HUES6 (cell line): Measurements from ENCODE around the gene GALNT1.
A peak's percentile ranks its signal among the peaks of the same experiment; 100 is the strongest.

Experiments used
- H3K27ac ChIP-seq: 2 replicates; pipeline ENCODE4 v1.7.0; 2013; ENCODE audit warnings: low read depth, mild to moderate bottlenecking, low read length, inconsistent platforms
- H3K27me3 ChIP-seq: 2 replicates; pipeline ENCODE4 v1.6.1; 2013; ENCODE audit warnings: low read length; ENCODE audit not compliant: control insufficient read depth, insufficient read depth
- H3K36me3 ChIP-seq: 2 replicates; pipeline ENCODE4 v1.6.1; 2013; ENCODE audit warnings: low read length; ENCODE audit not compliant: control insufficient read depth, insufficient read depth
- H3K4me1 ChIP-seq: 2 replicates; pipeline ENCODE4 v1.6.1; 2013; ENCODE audit warnings: low read length; ENCODE audit not compliant: control insufficient read depth, insufficient read depth
- H3K4me3 ChIP-seq: 2 replicates; pipeline ENCODE4 v1.5.1; 2013; ENCODE audit warnings: low read depth, low read length
- H3K9ac ChIP-seq: one replicate; pipeline ENCODE4 v1.6.1; 2013; ENCODE audit warnings: mild to moderate bottlenecking, low read length
- H3K9me3 ChIP-seq: 2 replicates; pipeline ENCODE4 v1.6.1; 2013; ENCODE audit warnings: low read depth, low read length; ENCODE audit not compliant: control insufficient read depth, insufficient read depth

GALNT1 gene

DNA sequence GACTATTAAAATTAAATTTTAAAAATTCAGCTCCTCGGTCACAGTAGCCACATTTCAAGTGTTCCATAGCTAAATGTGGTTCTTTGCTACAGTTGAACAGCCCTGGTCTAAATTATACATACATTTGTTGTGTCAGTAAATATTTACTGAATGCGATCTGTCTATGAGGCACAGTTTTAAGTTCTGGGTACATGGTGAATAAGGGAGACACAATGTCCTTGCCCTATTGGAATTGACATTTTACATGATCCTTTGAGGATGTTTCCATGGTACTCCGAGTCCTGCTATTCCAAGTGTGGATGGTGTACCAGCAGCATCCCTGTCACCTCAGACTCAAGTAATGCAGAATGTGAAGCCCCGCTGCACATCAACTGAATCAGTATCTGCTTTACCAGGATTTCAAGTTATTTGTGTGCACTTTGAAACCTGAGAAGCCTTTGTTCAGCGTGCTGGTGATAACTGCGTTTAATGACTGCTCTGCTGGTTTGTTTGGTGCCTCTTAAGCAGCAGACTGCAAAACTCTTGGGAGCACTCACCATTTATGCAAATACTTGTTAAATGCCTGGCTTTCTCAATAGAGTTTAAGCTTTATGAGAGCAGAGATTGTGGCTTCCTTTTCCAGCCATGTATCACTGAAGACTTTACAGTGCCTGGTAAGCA, 1.5 kb downstream of the GALNT1 start:
- Histone ChIP-seq H3K36me3 (peaks cover 12% of the 10 kb centered on the region; the same call in 1 of the 2 replicates), H3K9me3 (peaks cover 34% of the 10 kb centered on the region), H3K27me3 (peaks cover 4% of the 10 kb centered on the region; the same call in 1 of the 2 replicates), H3K27ac (no peak overlapping the region), H3K4me3 (peak overlapping the region; percentile 89), H3K9ac (no peak overlapping the region), H3K4me1 (peaks cover 14% of the 10 kb centered on the region)

GRCh38 chr18:35584735-35585134, 3.2 kb downstream of the GALNT1 start:
- peaks cover 38% of the 10 kb centered on the region for H3K9me3 ChIP-seq
- no peak overlapping the region for H3K27ac ChIP-seq
- peaks cover 12% of the 10 kb centered on the region; the same call in 1 of the 2 replicates for H3K36me3 ChIP-seq

GRCh38 chr18:35585608-35586007, 4.1 kb downstream of the GALNT1 start:
- H3K27me3 ChIP-seq = no peaks in the 10 kb centered on the region
- H3K36me3 ChIP-seq = peaks cover 12% of the 10 kb centered on the region; the same call in 1 of the 2 replicates
- H3K9me3 ChIP-seq = peaks cover 38% of the 10 kb centered on the region
- H3K9ac ChIP-seq = no peak overlapping the region
- no peak overlapping the region for H3K4me3 ChIP-seq
- H3K27ac ChIP-seq = no peak overlapping the region
- peaks cover 19% of the 10 kb centered on the region for H3K4me1 ChIP-seq

More at GRCh38 chr18:35584735-35585134, 3.2 kb downstream of the GALNT1 start:
- Histone ChIP-seq H3K27me3 (peaks cover 4% of the 10 kb centered on the region; the same call in 1 of the 2 replicates), H3K4me1 (peaks cover 19% of the 10 kb centered on the region), H3K9ac (no peak overlapping the region), H3K4me3 (no peak overlapping the region)

GRCh38 chr18:35588122-35588521, 6.6 kb downstream of the GALNT1 start:
- H3K27me3 ChIP-seq = no peaks in the 10 kb centered on the region
- peaks cover 23% of the 10 kb centered on the region for H3K4me1 ChIP-seq
- H3K9me3 ChIP-seq = peaks cover 38% of the 10 kb centered on the region
- no peak overlapping the region for H3K9ac ChIP-seq
- H3K27ac ChIP-seq = no peak overlapping the region
- no peak overlapping the region for H3K4me3 ChIP-seq
- peaks cover 12% of the 10 kb centered on the region; the same call in 1 of the 2 replicates for H3K36me3 ChIP-seq

GRCh38 chr18:35588995-35589394, 7.5 kb downstream of the GALNT1 start:
- Histone ChIP-seq H3K27ac (no peak overlapping the region), H3K4me1 (peaks cover 18% of the 10 kb centered on the region), H3K27me3 (no peaks in the 10 kb centered on the region), H3K4me3 (no peak overlapping the region), H3K9ac (no peak overlapping the region), H3K36me3 (peaks cover 11% of the 10 kb centered on the region; the same call in 1 of the 2 replicates), H3K9me3 (peaks cover 37% of the 10 kb centered on the region)

- H3K4me1 ChIP-seq = peaks cover 18% of the 10 kb centered on the region
- H3K36me3 ChIP-seq = 0 out of 2 replicates have a peak, but pooled peaks cover 5% of the 10 kb centered on the region
- H3K27me3 ChIP-seq = no peaks in the 10 kb centered on the region
- H3K9me3 ChIP-seq = peaks cover 32% of the 10 kb centered on the region
- H3K4me3 ChIP-seq = no peak overlapping the region
- H3K9ac ChIP-seq = no peak overlapping the region
- no peak overlapping the region for H3K27ac ChIP-seq
Measured at GRCh38 chr18:35589546-35589945, 8.0 kb downstream of the GALNT1 start.

DNA sequence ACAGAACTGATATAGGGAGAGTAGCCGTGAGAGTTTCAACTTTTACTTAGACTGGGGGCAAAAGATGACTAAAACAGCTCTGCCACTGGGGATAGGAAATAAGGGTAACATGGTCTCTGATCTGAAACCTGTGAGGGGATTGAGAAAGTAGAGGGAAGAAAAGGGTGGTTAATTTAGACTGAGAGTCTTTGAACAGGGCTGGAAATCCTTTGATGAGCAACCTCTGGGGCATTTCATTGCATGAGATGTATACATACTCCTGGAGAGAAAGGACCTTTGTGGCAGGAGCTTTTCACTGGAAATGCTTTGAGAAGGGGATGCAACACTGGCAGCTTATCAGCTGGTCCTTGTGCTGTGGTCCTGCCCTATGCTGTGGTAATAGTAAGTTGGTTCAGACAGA, 9.4 kb downstream of the GALNT1 start:
- Histone ChIP-seq H3K4me1 (peaks cover 18% of the 10 kb centered on the region), H3K9ac (no peak overlapping the region), H3K27me3 (no peaks in the 10 kb centered on the region), H3K4me3 (no peak overlapping the region), H3K36me3 (no peaks in the 10 kb centered on the region), H3K9me3 (peaks cover 18% of the 10 kb centered on the region; the same call in 1 of the 2 replicates), H3K27ac (no peak overlapping the region)

DNA sequence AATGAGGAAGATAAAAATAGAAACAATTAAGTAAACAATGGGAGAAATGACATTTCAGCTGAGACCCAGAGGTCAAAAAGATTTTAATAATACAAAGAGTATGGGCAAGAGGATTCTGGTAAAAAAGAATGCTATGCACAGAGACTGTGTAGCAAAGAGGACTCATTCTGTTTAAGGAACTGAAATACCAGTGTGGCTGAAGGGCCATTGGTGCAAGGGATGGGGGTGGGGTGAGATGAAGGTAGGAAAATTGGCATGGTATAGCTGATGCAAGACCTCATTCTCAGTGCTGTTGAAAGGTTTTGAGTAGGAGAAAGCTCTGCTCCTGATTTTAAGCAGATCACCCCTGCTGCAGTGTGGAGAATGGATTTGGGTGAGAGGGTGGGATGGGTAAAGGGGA, 10.8 kb downstream of the GALNT1 start:
- no peaks in the 10 kb centered on the region for H3K27me3 ChIP-seq
- 0 out of 2 replicates have a peak, but pooled peaks cover 3% of the 10 kb centered on the region for H3K36me3 ChIP-seq
- H3K27ac ChIP-seq = no peak overlapping the region
- peaks cover 18% of the 10 kb centered on the region for H3K4me1 ChIP-seq
- peaks cover 10% of the 10 kb centered on the region; the same call in 1 of the 2 replicates for H3K9me3 ChIP-seq
- no peak overlapping the region for H3K9ac ChIP-seq
- H3K4me3 ChIP-seq = no peak overlapping the region

DNA sequence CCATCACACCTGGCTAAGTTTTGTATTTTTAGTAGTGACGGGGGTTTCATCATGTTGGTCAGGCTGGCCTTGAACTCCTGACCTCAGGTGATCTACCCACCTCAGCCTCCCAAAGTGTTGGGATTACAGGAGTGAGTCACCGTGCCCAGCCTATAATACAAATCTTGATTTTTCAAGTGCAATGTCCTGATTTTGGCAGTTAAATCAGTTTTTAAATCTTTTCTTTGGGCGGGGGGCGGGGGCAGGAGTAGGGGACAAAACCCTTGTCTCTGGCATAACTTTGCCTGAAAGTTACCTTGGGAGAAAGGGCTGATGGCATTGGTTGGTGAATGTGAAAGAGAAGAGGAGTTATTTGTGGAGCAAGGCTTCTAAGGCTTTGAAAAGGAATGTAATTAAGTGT, 12.3 kb downstream of the GALNT1 start:
- peaks cover 18% of the 10 kb centered on the region for H3K4me1 ChIP-seq
- H3K4me3 ChIP-seq = no peak overlapping the region
- H3K9me3 ChIP-seq = no peaks in the 10 kb centered on the region; the same call in 1 of the 2 replicates
- no peak overlapping the region for H3K27ac ChIP-seq
- 0 out of 2 replicates have a peak, but pooled peaks cover 3% of the 10 kb centered on the region for H3K36me3 ChIP-seq
- no peak overlapping the region for H3K9ac ChIP-seq
- H3K27me3 ChIP-seq = no peaks in the 10 kb centered on the region

DNA sequence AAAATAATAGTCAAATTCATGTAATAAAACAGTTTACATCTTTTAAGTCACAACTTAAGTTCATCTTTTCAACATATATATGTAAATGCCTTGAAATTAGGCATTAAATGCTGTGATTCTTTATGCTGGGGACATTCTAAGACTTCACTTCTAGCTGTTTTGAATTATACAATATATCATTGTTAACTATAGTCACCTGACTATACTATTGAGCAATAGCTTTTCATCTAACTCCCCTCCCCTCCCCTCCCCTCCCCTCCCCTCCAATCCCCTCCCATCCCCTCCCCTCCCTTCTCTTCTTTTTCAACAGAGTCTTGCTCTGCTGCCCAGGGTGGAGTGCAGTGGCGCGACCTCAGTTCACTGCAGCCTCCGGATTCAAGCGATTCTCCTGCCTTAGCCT, 16.2 kb downstream of the GALNT1 start:
- peaks cover 1% of the 10 kb centered on the region; the same call in 1 of the 2 replicates for H3K4me1 ChIP-seq
- no peaks in the 10 kb centered on the region for H3K27me3 ChIP-seq
- H3K27ac ChIP-seq = no peak overlapping the region
- H3K9ac ChIP-seq = no peak overlapping the region
- H3K4me3 ChIP-seq = no peak overlapping the region
- 0 out of 2 replicates have a peak, but pooled peaks cover 3% of the 10 kb centered on the region for H3K36me3 ChIP-seq
- peaks cover 16% of the 10 kb centered on the region for H3K9me3 ChIP-seq

DNA sequence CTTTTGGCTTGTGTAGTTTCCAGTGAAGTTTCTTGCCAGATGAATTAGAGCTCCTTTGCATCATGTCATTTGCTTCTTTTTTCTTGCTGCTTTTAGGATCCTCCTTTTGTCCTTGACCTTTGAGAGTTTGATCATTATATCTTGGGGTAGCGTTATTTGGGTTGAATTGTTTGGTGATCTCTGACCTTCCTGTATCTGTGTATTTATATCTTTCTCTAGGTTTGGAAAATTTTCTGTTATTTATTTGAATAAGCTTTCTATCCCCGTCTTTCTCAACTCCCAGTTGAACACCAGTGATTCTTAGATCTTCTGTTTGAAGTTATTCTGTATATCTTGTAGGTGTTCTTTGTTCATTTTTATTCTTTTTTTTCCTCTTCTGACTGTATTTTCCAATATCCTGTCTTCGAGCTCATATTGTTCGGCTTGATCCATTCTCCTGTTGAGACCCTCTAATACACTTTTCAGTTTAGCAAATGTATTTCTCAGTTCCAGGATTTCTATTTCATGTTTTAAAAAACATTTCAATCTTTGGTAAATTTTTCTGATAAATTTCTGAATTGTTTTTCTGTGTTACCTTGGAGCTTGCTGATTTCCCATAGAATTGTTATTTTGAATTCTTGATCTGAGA, 20.8 kb downstream of the GALNT1 start:
- peaks cover 21% of the 10 kb centered on the region for H3K9me3 ChIP-seq
- H3K27ac ChIP-seq = no peak overlapping the region
- H3K4me3 ChIP-seq = no peak overlapping the region
- H3K36me3 ChIP-seq = no peaks in the 10 kb centered on the region
- no peak overlapping the region for H3K9ac ChIP-seq
- no peaks in the 10 kb centered on the region for H3K27me3 ChIP-seq
- peaks cover 17% of the 10 kb centered on the region for H3K4me1 ChIP-seq
